HG03280 (cell line): ENCODE measurements around the gene RER1.
A peak's percentile ranks its signal among the peaks of the same experiment; 100 is the strongest.

Experiments used
- ATAC-seq: cut with Tn5 transposase; IDR thresholded peaks from one replicate; pipeline ENCODE4 v1.9.1; 2021; ENCODE audit warnings: mild to moderate bottlenecking, moderate library complexity; ENCODE audit not compliant: unreplicated experiment

RER1 gene

GRCh38 chr1:2405588-2406295, 14.1 kb downstream of the RER1 start:
- no peak for ATAC-seq

- ATAC-seq: no peak
These were observed 14.9 kb downstream of the RER1 start for GRCh38 chr1:2406451-2407041.

- no peak for ATAC-seq
These were observed 15.7 kb downstream of the RER1 start for GRCh38 chr1:2407166-2407990.

GRCh38 chr1:2407991-2408275, 16.3 kb downstream of the RER1 start:
- ATAC-seq: no peak

- ATAC-seq: no peak
These were observed 16.8 kb downstream of the RER1 start for GRCh38 chr1:2408456-2408855.

- ATAC-seq: no peak
These were observed 17.2 kb downstream of the RER1 start for GRCh38 chr1:2408859-2409276.

GRCh38 chr1:2409745-2410144, 18.1 kb downstream of the RER1 start:
- no peak for ATAC-seq

- peak; percentile 24 for ATAC-seq
These were observed 20.3 kb downstream of the RER1 start for GRCh38 chr1:2411801-2412394.

GRCh38 chr1:2412395-2412772, 20.7 kb downstream of the RER1 start, which contains the start of gene PEX10:
Gene PEX10 (minus strand): TSS chr1:2412564. CDS start chr1:2412502, 62 bp downstream.
- ATAC-seq: peak; percentile 88

- ATAC-seq: peak; percentile 17
These were observed 21.3 kb downstream of the RER1 start for GRCh38 chr1:2412773-2413494.

GRCh38 chr1:2413495-2414296, 22.1 kb downstream of the RER1 start:
- no peak for ATAC-seq

- no peak for ATAC-seq
These were observed 22.8 kb downstream of the RER1 start for GRCh38 chr1:2414297-2414958.

- no peak for ATAC-seq
These were observed 23.7 kb downstream of the RER1 start for GRCh38 chr1:2415337-2415736.

- no peak for ATAC-seq
These were observed 24.2 kb downstream of the RER1 start for GRCh38 chr1:2415801-2416208.

- ATAC-seq: no peak
These were observed 24.8 kb downstream of the RER1 start for GRCh38 chr1:2416403-2416802.

GRCh38 chr1:2417083-2417832, 25.6 kb downstream of the RER1 start:
- ATAC-seq: no peak

- no peak for ATAC-seq
These were observed 26.2 kb downstream of the RER1 start for GRCh38 chr1:2417833-2418225.

- no peak for ATAC-seq
These were observed 27.2 kb downstream of the RER1 start for GRCh38 chr1:2418791-2419320.

GRCh38 chr1:2419416-2419815, 27.8 kb downstream of the RER1 start:
- ATAC-seq: no peak
